Measurements from ENCODE around the gene UBE2J1.

DNA sequence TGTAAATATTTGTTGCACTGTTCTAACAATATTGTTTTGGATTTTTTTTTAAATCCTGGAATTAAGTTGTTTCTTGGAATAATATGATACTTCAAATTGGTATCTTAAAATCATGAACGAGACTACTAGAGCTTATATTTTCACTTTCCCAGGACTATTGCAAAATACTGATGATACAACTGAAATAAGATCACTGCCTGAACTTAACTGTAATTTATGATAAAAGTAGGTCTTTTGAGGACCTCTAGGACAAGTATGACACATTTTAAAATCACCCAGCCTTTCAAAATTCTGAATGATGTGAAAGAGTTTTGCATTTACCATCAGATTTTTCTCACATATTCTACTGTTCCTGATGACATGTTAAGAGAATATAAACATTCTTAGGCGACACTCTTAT is 8.6 kb upstream of the UBE2J1 start:
- TF ChIP-seq POLR2A (IDR thresholded peaks at IDR 0.05; ENCODE audit: low read depth, low read length) (no peak), POLR2AphosphoS5 (IDR thresholded peaks at IDR 0.05; ENCODE audit: low read depth, low read length) (no peak), TAF1 (IDR thresholded peaks at IDR 0.05; ENCODE audit: borderline replicate concordance, low read depth, low read length) (no peak)

All from GM12892 (cell line).